SIG-M5 treated with dmso at 0.1 percent for 504 hours (cell line): ENCODE measurements around the gene GFI1B.
A peak's percentile ranks its signal among the peaks of the same experiment; 100 is the strongest.

ENCODE experiments used
- DNase-seq: peaks from one replicate; lab custom pipeline; 2025; ENCODE audit not compliant: unreplicated experiment; lab: John Stamatoyannopoulos, UW

Gene GFI1B

DNA sequence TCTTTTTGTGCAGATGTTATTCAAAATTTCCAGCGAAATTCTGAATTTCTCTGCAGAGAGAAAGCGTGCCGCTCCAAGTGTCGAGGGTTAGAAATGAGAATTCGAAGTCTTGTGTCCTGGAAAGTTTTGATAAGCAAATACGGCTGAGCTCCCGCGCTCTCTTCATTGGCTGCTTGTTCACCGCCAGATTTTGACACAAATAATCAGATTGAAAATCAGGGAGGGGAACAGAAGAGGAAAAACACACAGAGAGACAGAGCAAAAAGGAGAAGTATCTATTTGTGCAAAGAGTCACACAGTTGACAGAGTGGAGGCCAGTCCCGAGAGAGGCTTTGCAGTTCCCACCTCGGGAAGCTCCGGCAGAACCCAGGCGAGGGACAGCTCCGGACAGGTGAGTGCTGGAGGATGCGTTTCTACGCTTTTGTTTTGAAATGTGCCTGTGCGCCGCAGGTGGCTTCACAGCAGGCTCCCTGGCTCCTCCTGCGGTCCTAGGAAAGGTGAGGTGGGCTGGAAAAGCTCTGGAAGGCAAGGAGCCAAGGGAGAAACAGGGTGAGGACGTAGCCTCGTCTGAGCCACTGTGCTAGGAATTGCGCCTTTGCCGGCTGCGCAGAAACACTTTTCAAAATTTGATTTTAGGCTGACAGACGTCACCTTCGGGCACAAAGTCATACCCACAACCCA lies at the start of gene GFI1B:
Gene GFI1B, plus strand, starts transcription at position 244 of the 681 bp plus-strand sequence. CDS start 7,985 bp downstream, outside the sequence.
- peak; percentile 23 for DNase-seq

DNA sequence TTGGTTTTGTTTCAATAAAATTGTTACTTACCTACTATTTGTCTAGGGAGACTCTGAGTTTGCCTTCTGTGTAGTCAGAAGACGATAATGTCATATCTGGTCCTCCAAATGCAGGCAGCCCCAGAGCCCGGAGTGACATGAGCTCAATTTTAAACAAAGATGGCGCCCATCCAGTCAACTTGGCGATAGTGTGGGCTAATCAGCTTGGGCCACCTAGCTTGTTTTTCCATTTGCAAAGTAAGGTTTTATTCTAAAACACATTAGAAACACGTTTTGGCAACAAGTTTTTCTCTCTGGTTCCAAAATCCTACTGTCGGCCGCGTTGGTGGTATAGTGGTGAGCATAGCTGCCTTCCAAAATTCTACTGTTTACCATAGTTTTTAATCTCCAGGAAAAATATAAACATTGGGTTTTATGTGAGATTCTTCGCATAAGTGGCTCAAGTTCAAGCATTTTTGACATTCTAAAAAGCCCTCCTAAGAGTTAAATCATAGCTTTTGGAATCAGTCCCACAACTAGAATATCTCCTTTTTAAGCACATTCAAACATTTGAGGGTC lies 47.2 kb upstream of the GFI1B start:
- no peak for DNase-seq

DNA sequence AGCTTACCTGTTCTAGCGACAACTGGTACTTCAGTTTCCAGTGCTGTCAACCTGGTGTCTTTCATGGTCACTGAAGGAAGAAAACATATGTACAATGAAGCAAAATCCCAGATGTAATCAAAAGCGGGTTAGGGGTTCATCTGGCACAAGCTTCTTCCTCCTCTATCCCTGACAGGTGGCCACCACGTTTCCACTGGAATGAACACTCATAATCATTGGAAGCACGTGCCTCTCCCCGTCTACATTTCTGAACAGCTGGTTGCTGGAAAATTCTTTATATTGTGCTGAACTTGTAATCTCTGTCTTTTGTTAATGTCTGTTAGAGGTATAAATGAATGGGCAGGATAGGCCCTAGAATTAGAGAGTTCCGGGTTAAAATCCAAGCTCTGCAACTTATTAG lies 43.5 kb upstream of the GFI1B start:
- no peak for DNase-seq

DNA sequence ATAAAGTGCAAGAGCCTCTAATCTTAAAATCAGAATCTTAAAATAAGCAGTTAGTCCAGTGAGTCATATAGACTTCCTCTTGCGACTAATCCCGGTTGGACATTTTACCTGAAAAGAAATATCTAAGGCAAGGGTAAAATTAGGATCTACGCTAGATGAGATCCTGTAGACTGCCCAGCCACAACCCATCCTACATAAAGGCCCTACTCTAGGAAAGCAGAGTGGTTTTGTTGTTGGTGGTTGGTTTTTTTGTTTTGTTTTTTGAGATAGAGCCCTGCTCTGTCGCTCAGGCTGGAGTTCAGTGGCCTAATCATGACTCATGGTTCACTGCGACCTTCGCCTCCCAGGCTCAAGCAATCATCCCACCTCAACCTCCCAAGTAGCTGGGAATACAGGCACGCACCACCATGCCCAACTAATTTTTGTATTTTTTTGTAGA lies 41.0 kb upstream of the GFI1B start:
- DNase-seq = no peak

DNA sequence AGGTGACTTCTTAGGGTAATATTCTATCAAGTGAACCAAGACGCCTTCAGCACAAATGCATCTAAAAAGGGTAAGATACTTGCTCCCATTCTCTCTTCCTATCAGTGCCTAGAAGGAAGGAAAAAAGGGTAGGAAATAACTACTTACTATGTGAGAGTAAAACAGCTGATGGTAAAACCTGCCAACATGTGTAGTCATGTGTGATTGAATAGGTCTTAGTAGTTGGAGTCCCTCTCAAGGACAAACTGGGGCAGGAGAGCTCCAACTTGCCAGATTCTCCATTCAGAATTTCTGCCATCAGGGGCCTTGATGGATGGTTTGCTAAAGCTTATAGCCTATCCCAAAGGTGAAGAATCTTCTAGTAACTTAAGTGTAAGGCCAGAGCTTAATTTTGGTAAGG lies 39.3 kb upstream of the GFI1B start:
- DNase-seq = no peak

DNA sequence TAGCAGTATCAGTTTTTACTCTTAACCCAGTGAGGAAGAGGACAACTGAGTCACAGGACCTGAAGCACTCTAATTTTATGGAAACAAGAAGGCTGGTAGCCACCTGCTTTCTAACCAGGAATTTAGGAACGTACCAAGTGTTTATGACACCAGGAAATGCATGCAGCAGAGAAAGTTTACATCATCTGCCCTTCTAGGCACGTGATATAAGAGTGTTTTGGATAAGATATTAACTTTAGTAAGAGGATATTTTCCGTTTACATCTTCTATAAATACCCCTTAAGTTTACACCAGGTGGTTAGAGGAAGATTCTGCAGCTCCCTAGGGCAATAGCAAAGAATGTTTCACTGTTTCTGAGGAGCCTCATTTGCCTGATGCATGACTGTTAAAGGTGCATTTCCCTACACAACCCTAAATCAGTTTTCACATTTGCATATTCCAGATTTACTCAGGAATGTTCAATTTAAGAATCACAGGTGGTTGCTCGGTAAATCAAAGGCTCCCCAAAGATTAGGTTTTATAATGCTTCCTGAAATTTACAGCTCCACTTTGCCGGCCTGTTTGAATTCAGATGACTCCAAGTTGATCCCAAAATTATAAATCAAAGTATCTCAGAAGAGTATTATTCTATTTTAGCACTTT lies 35.8 kb upstream of the GFI1B start:
- no peak for DNase-seq

DNA sequence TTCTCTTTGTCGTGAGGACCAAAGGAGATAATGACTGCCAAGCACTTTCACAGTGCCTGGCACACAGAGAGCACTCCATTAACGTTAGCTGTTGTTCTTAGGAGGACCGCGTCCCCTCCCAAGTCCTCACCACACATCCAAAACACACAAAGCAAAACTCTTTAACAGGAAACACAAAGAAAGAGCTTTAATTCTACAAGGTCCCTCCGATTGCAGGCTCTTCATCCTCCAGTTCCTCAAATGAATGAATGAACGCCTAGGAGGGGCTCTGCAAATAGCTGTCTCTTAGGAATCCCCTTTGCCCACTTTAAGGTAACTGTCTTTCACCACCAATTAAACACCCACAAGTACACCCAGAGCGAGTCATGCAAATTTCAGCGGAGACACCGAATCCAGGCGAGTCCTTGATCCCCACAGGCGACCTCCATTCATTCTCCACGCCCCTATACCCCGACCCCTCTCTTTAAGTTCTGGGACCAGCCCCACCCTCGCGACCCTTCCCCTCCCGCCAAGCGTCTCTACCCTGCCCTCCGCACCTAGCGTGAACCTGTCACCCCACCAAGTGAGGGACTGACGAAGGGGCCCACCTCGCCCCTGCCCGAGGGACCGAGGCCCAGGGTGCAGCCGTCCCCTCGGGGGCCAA lies 34.7 kb upstream of the GFI1B start:
- no peak for DNase-seq

DNA sequence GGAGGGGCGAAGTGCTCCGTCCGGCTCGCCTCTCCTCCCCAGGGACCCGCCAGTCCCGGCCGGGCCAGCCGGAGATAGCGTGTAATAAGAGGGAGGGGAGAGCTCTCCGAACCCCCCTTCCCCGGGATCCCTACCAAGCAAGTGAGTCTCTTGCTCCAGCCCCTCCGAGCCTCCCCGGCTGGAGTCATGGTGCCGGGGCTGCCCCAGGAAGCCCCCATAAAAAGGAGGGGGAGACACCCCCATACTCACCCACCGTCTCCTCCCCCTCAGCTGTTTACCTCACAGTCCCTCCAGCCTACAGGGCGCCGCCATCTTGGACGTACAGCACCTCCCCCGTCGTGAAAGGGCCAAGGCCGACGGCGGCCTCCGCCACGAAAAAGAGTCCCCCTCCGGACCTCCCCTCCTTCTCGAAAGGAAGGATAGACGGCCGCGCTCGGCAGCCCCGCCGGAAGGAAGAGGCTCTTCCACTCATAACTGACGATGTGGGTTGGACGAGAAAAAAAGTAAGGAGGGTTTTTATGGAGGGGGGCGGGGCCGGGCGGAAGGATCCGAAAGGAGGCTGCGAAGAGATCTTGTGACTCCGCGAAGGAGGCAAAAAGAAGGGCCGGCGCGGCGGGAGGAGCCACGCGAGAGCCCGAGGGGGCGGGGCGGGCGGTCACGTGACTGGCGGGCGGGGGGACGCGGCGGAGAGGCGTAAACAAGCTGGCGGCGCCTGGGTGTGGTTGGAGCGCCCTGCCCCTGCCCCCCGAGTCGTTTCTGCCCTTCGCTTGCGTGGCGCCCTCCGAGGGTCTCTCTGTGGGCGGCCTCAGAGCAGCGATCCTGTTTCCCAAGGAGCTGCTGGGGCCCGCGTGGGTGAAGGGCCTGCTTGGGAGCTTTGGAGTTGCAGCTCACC lies 34.0 kb upstream of the GFI1B start, which contains the start of gene TSC1:
Gene TSC1, minus strand, starts transcription at position 323 of the 892 bp plus-strand sequence. CDS start 15,744 bp downstream, outside the sequence.
- peak; percentile 90 for DNase-seq

DNA sequence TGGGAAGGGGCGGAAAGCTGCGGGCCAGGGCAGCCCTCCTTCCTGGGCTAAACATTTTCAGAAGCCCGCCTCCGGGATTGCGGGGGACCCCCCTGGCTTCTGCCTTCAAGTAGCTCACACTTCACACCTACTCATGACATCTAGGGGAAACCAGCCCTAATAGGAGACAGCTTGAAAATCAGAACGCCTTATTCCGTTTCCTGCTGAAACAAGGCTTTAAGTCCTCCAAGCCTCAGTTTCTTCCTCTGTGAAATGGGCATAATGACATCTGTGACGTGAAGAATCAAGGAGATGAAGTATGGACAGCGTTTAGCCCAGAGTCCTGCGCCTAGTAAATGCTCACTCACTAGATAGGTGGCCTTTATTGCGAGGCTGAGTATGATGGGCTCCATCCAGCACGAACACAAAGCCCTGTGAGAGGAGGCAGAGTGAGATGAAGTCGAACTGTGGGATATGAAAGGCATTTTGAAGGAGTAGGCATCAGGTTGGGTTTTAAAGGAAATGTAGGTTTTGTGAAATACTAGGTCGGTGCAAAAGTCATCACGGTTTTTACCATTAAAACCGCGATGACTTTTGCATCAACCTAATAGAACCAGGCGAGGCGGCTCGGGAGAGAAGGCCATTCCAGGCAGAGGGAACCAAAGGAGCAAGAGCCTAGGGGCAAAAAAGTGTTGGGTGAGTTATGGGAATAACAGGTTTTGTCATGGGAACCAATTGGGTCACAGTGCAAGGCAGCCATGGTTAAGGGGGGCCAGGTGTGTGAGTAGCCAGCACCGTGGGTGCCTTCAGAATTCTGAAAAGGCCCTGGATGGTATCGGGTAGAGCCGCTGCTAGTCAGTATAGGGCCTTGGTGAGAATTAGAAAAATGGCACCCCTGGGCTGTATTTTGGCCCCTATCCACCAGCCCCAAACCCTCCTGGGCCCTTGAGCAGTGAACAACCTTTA lies 33.0 kb upstream of the GFI1B start:
- no peak for DNase-seq

DNA sequence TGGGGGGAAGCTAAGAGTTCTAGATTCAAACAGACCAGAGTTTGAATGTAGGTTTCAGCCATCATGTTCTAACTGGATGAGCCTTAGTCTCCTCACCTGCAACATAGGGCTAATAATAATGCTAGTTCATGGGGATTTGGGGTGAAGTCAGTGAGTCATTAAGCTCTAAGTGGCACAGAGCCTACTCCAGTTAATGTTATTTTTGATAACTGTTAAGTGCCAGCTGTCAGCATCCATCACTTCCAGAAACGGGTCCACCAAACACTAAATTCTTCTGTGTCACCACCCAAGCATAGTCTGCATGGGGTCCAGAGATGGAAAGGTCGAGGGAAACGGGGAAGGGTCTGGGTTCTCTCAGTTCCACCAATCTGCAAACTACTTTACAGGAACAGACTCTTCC lies 32.3 kb upstream of the GFI1B start:
- DNase-seq = no peak

DNA sequence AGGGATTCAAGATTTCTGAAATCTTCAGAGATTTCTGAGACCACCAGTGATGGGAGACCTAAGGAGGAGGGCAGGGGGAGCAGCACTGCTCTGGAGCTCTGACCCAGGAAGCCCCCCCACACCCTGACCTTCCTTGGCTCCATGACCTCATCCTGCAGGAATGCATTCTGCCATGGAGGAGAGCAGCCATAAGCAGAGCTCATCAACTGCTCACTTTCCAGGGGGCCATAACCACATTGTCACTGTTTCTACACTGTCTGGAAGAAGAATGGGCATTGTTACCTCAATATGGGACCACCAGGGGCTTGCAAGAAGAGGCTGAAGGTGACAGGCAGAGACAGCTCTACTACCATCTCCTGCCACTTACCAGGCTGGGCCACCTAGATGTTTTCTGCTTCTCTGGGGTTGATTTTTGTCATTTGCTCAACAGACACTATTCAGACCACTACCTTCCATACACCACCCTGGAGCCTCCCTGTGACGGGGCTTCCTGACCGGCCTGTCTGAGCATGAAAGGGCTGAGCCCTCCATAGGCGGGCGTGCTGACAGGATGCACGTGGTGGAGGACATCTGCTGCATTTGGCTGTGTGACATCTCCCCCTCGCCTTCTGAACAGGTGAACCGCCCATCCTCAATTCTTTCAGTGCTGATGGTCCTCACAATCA lies 31.7 kb upstream of the GFI1B start:
- no peak for DNase-seq

DNA sequence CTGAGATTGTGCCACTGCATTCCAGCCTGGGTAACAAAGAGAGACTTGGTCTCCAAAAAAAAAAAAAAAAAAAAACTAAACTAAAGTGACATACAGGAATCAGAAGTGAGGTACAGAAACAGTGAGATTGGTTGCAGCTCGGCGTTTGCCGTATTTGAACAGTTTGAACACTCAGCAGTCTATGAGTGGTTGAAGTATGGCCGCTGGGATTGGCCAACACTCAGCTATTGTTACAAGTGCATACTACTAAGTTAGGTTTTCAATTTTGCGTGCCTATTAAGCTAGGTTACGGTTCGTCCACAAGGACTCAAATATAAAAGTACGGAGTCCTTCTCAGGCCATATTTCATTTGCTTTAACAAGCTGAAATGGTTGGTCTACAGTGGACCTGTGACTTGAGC lies 30.7 kb upstream of the GFI1B start:
- DNase-seq = no peak

DNA sequence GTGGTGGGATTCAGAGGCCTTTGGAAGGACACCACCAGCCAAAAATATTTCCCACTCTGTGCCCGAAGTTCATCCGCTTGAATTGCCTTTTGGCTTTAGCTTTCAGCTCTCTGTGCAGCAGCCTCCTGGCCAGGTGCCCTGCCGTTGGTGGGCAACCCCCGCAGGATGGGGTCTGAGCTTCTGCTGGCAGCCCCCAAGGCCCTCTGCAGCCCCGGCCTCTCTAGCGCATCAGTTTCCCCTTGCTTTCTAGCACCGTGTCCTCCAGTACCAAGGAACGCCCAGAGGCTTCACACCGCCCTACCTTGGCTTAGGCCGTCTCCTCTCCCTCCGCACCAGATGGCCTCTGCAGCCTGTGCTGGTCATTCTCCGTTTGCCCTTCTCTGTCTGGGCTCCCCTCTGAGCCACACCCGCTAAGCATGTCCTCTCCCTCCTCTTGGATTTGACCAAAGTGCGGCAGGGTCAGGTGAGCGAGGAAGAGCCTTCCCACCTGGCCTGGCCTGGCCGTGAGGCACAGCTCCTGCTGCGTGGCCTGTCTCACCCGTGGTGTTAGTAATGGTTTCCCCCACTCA lies 29.9 kb upstream of the GFI1B start:
- no peak for DNase-seq

DNA sequence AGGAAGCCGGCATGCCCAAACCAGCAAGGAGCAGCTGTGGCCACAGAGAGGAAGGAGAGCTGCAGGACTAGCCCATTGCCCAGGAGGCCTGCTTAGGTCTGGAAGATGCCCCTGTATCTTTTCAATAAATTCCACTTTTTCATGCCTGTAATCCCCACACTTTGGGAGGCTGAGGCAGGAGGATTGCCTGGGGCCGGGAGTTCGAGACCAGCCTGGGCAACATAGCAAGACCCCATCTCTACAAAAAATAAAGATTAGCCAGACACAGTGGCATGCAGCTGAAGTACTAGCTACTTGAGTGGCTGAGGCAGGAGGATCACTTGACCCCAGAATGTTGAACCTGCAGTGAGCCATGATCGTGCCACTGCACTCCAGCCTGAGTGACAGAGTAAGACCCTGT lies 28.8 kb upstream of the GFI1B start:
- no peak for DNase-seq

DNA sequence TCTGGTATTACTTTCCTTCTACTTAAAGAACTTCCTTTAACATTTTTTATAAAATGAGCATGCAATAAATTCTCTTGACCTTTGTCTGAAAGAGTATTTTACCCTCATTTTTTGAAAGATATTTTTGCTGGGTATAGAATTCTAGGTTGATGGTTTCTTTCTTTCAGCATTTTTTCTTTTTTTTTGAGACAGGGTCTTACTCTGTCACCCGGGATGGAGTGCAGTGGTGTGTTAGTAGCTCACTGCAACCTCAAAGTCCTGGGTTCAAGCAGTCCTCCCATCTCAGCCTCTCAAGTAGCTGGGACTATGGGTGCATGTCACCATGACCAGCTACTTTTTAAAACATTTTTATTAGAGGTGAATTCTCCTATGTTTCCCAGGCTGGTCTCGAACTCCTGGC lies 23.4 kb upstream of the GFI1B start:
- DNase-seq = no peak

DNA sequence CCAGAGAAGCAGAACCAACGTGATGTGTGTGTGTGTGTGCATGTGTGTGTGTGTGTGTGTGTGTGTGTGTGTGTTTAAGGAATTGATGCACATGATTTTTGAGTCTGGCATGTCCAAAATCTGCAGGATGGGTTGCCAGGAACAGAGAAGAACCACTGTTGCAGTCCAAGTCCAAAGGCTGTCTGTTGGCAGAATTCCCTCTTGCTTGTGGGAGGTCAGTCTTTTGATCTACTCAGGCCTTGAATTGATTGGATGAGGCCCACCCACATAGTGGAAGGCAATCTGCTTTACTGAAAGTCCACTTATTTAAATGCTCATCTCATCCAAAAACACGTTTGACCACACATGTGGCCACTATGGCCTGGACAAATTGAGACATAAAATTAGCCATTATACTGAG lies 22.7 kb upstream of the GFI1B start:
- DNase-seq = no peak

DNA sequence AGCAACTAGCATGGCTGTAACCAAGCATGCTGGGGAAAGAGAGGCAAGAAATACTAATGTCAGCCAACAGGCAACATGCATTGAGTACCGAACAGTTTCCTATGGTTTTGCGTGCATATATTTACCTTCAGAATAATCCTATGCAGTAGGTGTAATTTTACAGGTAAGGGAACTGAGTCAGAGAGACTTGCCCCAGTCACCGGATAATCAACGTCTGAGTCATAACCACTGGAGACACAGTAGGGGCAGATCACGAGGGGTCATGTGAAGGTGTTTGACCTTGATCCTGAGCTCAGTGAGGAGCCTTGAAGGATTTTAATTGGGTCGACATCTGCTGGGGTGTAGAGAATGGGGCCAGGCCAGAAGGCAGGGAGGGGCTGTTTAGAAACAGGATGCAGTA lies 20.7 kb upstream of the GFI1B start:
- no peak for DNase-seq

DNA sequence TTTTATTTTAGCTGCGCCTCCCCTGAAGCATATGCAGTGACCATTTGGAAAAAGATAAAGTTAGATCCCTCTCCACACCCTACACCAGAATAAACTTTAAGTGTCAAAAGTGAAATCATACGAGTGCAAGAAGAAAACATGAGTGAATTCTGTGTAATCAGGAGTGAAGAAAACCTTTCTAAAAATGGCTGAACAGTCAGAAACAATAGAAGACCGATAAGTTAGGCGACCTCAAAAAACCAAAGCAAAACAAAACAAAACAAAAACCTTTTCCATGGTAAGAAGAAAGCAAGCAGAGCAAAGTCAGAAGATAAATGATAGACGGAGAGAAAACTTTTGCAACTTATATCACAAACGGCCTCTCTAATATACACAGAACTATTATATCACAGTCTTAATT lies 17.5 kb upstream of the GFI1B start:
- DNase-seq = no peak

DNA sequence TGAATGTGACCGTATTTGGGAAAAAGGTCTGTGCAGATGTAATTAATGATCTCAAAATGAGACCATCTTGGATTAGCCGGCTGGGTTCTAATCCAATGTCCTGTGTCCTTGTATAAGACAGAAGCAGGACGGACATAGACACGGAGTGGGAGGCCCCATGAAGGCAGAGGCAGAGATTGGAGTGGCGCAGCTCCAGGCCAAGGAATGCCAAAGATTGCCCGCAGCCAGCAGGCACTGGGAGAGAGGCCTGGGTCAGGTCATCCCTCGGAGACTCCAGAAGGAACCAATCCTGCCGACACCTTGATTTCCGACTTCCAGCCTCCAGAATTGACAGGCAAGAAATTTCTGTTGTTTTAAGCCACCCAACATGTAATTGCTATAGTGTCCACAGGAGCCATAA lies 13.0 kb upstream of the GFI1B start:
- DNase-seq = no peak
